Measurements from ENCODE around the gene PCNT. TPM values are rescaled to one million over a fixed set of nuclear protein-coding genes. Genes with fewer than 3 reads are reported as not detected.

PCNT gene
- total and polyA plus RNA-seq, 2 of the 4 experiments (the other 2 are of a cell fraction): 10.0 to 19.4 TPM

GRCh38 chr21:46416551-46416950, 92.6 kb downstream of the PCNT start:
- Histone ChIP-seq H3K36me3 (ENCODE audit: control insufficient read depth, insufficient read depth, low read length) (peaks cover 40% of the 10 kb centered on the region), H2BK20ac (ENCODE audit: low read depth, low read length) (no peak overlapping the region), H4K8ac (ENCODE audit: low read depth in 2 of 2, low read length in 2 of 2) (no peak overlapping the region), H3K14ac (replicated peaks; ENCODE audit: low read depth, low read length) (no peak overlapping the region), H4K20me1 (ENCODE audit: insufficient read depth, low read length) (no peaks in the 10 kb centered on the region), H3K4me3 (ENCODE audit: insufficient read depth, low read depth, low read length) (no peak overlapping the region), H4K5ac (ENCODE audit: low read depth, low read length) (no peak overlapping the region), H2BK15ac (ENCODE audit: low read depth, low read length) (no peak overlapping the region), H3K27ac (ENCODE audit: insufficient read depth, low read length) (no peak overlapping the region), H3K4me1 (ENCODE audit: control insufficient read depth, insufficient read depth, low read length) (no peaks in the 10 kb centered on the region), H3K4me2 (ENCODE audit: low read depth, low read length) (no peak overlapping the region), H2AK9ac (replicated peaks; ENCODE audit: low read depth, low read length, poor library complexity) (peak overlapping the region; percentile 13), H3K9ac (ENCODE audit: low read depth, low read length) (no peak overlapping the region), H3K9me1 (ENCODE audit: insufficient read depth, low read length) (no peaks in the 10 kb centered on the region), H2AFZ (replicated peaks; ENCODE audit: low read length, poor library complexity) (no peak overlapping the region), H3K27me3 (ENCODE audit: control insufficient read depth, insufficient read depth, low read length) (no peaks in the 10 kb centered on the region), H3K4ac (ENCODE audit: low read depth, low read length) (no peak overlapping the region), H2BK120ac (ENCODE audit: low read depth, low read length) (no peak overlapping the region), H3K23ac (ENCODE audit: low read depth, low read length) (no peak overlapping the region), H3K79me1 (ENCODE audit: low read depth in 1 of 2, low read length in 2 of 2) (no peaks in the 10 kb centered on the region), H2AK5ac (ENCODE audit: low read depth, low read length) (no peak overlapping the region), H3K56ac (ENCODE audit: extremely low read depth, insufficient read depth, low read length) (no peak overlapping the region), H2BK5ac (ENCODE audit: low read depth, low read length, poor library complexity, severe bottlenecking) (no peak overlapping the region), H3K18ac (ENCODE audit: low read depth, low read length) (no peak overlapping the region), H3K9me3 (ENCODE audit: control insufficient read depth, insufficient read depth, low read length) (no peaks in the 10 kb centered on the region), H4K91ac (ENCODE audit: insufficient read depth, low read depth, low read length) (no peak overlapping the region)
- ATAC-seq (ENCODE audit: low read depth) (no peak), DNase-seq (no peak)
- in situ Hi-C loops (cut with MboI; ENCODE audit: low sequenced_read_pairs) (no loop called here), dilution Hi-C loops (cut with HindIII; ENCODE audit: low sequenced_read_pairs, unreplicated experiment) (no loop called here), intact Hi-C loops (cut with micrococcal nuclease) (no loop called here)
- TF ChIP-seq BHLHE40 (IDR thresholded peaks at IDR 0.05; ENCODE audit: low read depth, low read length) (no peak), ELK1 (IDR thresholded peaks at IDR 0.05; ENCODE audit: borderline replicate concordance, low read depth, low read length) (no peak), USF2 (IDR thresholded peaks at IDR 0.05; ENCODE audit: low read depth, low read length) (no peak), RAD21 (IDR thresholded peaks at IDR 0.05; ENCODE audit: low read length) (no peak), MAZ (IDR thresholded peaks at IDR 0.05; ENCODE audit: borderline replicate concordance, low read depth, low read length) (no peak)
- no TSS peak for BruUV-seq (replicated peaks)
- ChIA-PET POLR2A (ENCODE audit: unreplicated experiment) (no interaction called here), CTCF (no interaction called here)
- WGBS, 2 experiments (ENCODE audit: extremely low coverage in 2 of 2, insufficient read length in 1 of 2): 98% methylated on average over 8 of the region's 20 CpGs; no CpG with 5 or more reads in 1 of the 2 experiments
